Body of pancreas (tissue), 4 donors: Measurements from ENCODE around the gene STAT5B.

ENCODE experiments used
- POLR2A ChIP-seq, 3 donors: fragments of 450-650 bp; IDR thresholded peaks; one replicate each; pipeline ENCODE4 v1.6.1; 2016; ENCODE audit warnings: antibody characterized with exemption in 3 of 3, mild to moderate bottlenecking in 2 of 3
- TF ChIP-seq, protein P1 (sequence below), 7 experiments: fragments of 450-650 bp in 4 of 7; fragments of 200-600 bp in 3 of 7; sonication (generic) in 3 of 7; IDR thresholded peaks; one replicate each; pipeline ENCODE4 v1.5.1; 2016 to 2019; ENCODE audit warnings: antibody characterized with exemption in 7 of 7

DNA sequence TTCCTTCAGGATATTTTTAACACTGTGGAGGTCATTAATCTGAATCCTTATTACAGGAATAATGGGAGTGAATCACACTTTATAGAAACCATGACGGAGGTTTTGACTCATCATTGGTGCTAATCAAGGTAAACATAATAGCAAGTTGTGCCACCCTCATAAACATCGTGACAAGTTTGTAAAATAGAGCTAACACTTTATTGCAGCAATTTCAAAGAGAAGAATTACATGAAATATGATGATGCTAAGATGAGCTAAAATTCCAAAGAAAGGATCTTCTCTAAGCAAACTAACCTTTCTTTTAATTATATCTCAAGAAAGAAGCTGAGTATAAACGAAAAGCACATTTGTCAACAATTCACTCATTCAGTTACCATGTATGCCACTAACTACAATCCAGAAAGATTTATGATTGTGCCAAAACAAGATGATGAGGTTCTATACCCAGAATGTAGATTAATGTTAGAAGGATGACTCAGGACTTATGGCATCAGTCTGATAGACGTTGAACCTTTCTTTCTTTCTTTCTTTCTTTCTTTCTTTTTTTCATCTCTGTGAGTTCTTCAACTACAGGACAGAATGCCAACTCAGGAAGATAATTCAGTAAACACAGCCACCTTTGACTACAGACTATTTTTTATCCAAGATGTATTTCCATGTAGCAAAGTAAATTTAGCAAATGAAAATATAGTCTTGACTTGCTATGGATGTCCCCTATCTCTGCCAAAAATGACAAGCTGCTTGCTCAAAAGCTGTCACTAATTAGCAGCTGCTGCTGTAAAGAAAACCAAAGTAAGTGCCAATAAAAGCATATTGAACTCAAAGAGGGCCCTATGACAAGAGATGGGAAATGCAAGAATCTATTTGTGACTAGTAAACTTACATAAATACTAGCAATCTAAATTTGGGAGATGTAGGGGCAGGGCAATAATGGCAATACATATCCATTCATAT is 23.3 kb downstream of the STAT5B start:
- no peak for TF ChIP-seq POLR2A (IDR thresholded peaks at IDR 0.05)
- TF ChIP-seq, protein P1, sequence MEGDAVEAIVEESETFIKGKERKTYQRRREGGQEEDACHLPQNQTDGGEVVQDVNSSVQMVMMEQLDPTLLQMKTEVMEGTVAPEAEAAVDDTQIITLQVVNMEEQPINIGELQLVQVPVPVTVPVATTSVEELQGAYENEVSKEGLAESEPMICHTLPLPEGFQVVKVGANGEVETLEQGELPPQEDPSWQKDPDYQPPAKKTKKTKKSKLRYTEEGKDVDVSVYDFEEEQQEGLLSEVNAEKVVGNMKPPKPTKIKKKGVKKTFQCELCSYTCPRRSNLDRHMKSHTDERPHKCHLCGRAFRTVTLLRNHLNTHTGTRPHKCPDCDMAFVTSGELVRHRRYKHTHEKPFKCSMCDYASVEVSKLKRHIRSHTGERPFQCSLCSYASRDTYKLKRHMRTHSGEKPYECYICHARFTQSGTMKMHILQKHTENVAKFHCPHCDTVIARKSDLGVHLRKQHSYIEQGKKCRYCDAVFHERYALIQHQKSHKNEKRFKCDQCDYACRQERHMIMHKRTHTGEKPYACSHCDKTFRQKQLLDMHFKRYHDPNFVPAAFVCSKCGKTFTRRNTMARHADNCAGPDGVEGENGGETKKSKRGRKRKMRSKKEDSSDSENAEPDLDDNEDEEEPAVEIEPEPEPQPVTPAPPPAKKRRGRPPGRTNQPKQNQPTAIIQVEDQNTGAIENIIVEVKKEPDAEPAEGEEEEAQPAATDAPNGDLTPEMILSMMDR (IDR thresholded peaks at IDR 0.05): no peak
